HepG2 (cell line): Measurements from ENCODE around the gene KRT73. TPM values are rescaled to one million over a fixed set of nuclear protein-coding genes. Genes with fewer than 3 reads are reported as not detected.

Experiments used
- CCAR2 ChIP-seq: fragments of 200-400 bp; formaldehyde crosslinking; optimal IDR thresholded peaks from 2 replicates; pipeline ENCODE3; 2018; ENCODE audit warnings: low read depth, mild to moderate bottlenecking, low read length, moderate library complexity
- FOXK2 ChIP-seq: fragments of 450-650 bp; IDR thresholded peaks from 2 replicates; pipeline ENCODE4 v1.6.1; 2016
- MLXIP ChIP-seq: sonication (generic); formaldehyde crosslinking; IDR thresholded peaks from 2 replicates; pipeline ENCODE4 v1.9.0; 2021; ENCODE audit warnings: missing genetic modification reagents, borderline replicate concordance
- polyA plus RNA-seq, 8 experiments: library from polyadenylated mRNA; depleted of rRNA in 3 of 8; stranded (reverse) in 7 of 8; unstranded in 1 of 8; fragments of >200 nt; fragmentation: Illumina TruSeq in 4 of 8; extraction: Trizol in 4 of 8; gene quantifications; 2 replicates each; pipeline versions ENCODE4 v1.2.1 to v1.2.3, GENCODE V29; 2011 to 2016; ENCODE audit warnings: low read depth in 4 of 8, missing spikeins in 1 of 8, mixed read lengths in 1 of 8; ENCODE audit not compliant: insufficient read depth in 1 of 8
- total RNA-seq, 5 experiments: library from RNA; depleted of rRNA; stranded (reverse); fragments of >200 nt; fragmentation: Illumina TruSeq; extraction: Trizol; gene quantifications; 2 replicates each; pipeline ENCODE4 v1.2.3, GENCODE V29; 2016; ENCODE audit warnings: low read depth in 1 of 5
- TF ChIP-seq, protein P1 (sequence below): sonication (generic); formaldehyde crosslinking; IDR thresholded peaks from 2 replicates; pipeline ENCODE4 v1.5.0; 2020; ENCODE audit warnings: mild to moderate bottlenecking, missing genetic modification reagents, borderline replicate concordance

The KRT73 gene
- total and polyA plus RNA-seq, 2 of the 13 experiments (the other 11 are each of a cell fraction or from before 2014, with no cell fraction given): not detected

GRCh38 chr12:52603314-52603713 lies 15.0 kb downstream of the KRT73 start (continued):
- TF ChIP-seq, protein P1, sequence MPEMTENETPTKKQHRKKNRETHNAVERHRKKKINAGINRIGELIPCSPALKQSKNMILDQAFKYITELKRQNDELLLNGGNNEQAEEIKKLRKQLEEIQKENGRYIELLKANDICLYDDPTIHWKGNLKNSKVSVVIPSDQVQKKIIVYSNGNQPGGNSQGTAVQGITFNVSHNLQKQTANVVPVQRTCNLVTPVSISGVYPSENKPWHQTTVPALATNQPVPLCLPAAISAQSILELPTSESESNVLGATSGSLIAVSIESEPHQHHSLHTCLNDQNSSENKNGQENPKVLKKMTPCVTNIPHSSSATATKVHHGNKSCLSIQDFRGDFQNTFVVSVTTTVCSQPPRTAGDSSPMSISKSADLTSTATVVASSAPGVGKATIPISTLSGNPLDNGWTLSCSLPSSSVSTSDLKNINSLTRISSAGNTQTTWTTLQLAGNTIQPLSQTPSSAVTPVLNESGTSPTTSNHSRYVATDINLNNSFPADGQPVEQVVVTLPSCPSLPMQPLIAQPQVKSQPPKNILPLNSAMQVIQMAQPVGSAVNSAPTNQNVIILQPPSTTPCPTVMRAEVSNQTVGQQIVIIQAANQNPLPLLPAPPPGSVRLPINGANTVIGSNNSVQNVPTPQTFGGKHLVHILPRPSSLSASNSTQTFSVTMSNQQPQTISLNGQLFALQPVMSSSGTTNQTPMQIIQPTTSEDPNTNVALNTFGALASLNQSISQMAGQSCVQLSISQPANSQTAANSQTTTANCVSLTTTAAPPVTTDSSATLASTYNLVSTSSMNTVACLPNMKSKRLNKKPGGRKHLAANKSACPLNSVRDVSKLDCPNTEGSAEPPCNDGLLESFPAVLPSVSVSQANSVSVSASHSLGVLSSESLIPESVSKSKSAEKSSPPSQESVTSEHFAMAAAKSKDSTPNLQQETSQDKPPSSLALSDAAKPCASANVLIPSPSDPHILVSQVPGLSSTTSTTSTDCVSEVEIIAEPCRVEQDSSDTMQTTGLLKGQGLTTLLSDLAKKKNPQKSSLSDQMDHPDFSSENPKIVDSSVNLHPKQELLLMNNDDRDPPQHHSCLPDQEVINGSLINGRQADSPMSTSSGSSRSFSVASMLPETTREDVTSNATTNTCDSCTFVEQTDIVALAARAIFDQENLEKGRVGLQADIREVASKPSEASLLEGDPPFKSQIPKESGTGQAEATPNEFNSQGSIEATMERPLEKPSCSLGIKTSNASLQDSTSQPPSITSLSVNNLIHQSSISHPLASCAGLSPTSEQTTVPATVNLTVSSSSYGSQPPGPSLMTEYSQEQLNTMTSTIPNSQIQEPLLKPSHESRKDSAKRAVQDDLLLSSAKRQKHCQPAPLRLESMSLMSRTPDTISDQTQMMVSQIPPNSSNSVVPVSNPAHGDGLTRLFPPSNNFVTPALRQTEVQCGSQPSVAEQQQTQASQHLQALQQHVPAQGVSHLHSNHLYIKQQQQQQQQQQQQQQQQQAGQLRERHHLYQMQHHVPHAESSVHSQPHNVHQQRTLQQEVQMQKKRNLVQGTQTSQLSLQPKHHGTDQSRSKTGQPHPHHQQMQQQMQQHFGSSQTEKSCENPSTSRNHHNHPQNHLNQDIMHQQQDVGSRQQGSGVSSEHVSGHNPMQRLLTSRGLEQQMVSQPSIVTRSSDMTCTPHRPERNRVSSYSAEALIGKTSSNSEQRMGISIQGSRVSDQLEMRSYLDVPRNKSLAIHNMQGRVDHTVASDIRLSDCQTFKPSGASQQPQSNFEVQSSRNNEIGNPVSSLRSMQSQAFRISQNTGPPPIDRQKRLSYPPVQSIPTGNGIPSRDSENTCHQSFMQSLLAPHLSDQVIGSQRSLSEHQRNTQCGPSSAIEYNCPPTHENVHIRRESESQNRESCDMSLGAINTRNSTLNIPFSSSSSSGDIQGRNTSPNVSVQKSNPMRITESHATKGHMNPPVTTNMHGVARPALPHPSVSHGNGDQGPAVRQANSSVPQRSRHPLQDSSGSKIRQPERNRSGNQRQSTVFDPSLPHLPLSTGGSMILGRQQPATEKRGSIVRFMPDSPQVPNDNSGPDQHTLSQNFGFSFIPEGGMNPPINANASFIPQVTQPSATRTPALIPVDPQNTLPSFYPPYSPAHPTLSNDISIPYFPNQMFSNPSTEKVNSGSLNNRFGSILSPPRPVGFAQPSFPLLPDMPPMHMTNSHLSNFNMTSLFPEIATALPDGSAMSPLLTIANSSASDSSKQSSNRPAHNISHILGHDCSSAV: no peak
- TF ChIP-seq CCAR2 (no peak), MLXIP (CRISPR knock-in tag) (no peak), FOXK2 (no peak)
